Uterus (tissue), 4 donors: ENCODE data around the gene TNS2. TPM values are rescaled to one million over a fixed set of nuclear protein-coding genes. Genes with fewer than 3 reads are reported as not detected.

Source experiments
- DNase-seq, 2 donors: peaks; one replicate each; pipeline ENCODE4 v3.0.0-alpha.2; 2019 to 2020
- H3K27ac ChIP-seq, 2 donors: fragments of 200-600 bp; sonication (generic); 1 replicate in 1 of 2; 2 replicates in 1 of 2; pipeline ENCODE4 v1.5.1; 2016 to 2018
- H3K27me3 ChIP-seq, 2 donors: fragments of 200-600 bp; sonication (generic); one replicate each; pipeline ENCODE4 v1.5.1; 2018 to 2019; ENCODE audit warnings: control low read depth in 1 of 2
- H3K36me3 ChIP-seq, 2 donors: fragments of 200-600 bp; sonication (generic); one replicate each; pipeline ENCODE4 v1.5.1; 2019; ENCODE audit warnings: control low read depth in 1 of 2
- H3K4me1 ChIP-seq, 2 donors: fragments of 200-600 bp; sonication (generic); one replicate each; pipeline ENCODE4 v1.5.1; 2018 to 2019; ENCODE audit warnings: control low read depth in 1 of 2
- H3K4me3 ChIP-seq, 2 donors: fragments of 200-600 bp; sonication (generic); 1 replicate in 1 of 2; 2 replicates in 1 of 2; pipeline ENCODE4 v1.5.1; 2018 to 2019; ENCODE audit warnings: mild to moderate bottlenecking in 1 of 2
- H3K9me3 ChIP-seq, 2 donors: fragments of 200-600 bp; sonication (generic); one replicate each; pipeline ENCODE4 v1.5.1; 2019; ENCODE audit warnings: control low read depth in 1 of 2
- POLR2A ChIP-seq, 2 donors: fragments of 450-650 bp; IDR thresholded peaks; one replicate each; pipeline ENCODE4 v1.6.1; 2016; ENCODE audit warnings: antibody characterized with exemption in 2 of 2, mild to moderate bottlenecking in 1 of 2, moderate library complexity in 1 of 2
- intact Hi-C: fragments of 100-400 bp; cut with DNase I; formaldehyde crosslinking; loops from one replicate; pipeline ENCODE4 v1.15.1; 2023; ENCODE audit warnings: low total_unique reads
- total RNA-seq, 4 donors: library from RNA; depleted of rRNA in 3 of 4; stranded (reverse); fragments of >200 nt in 3 of 4; gene quantifications; one replicate each; pipeline versions ENCODE4 v1.1.0 to v1.2.4, GENCODE V29; 2014 to 2023
- TF ChIP-seq, protein P1 (sequence below), 4 experiments: fragments of 200-600 bp in 2 of 4; fragments of 450-650 bp in 2 of 4; sonication (generic) in 2 of 4; IDR thresholded peaks; one replicate each; pipeline ENCODE4 v1.5.1; 2016 to 2019; ENCODE audit warnings: antibody characterized with exemption in 4 of 4, mild to moderate bottlenecking in 2 of 4, moderate library complexity in 1 of 4
- donor health status: DM: yes; HTN: yes; CAD: no.

The TNS2 gene
- total RNA-seq, 4 donors from 2014 or later, result 64.0 to 394 (median 112) TPM

DNA sequence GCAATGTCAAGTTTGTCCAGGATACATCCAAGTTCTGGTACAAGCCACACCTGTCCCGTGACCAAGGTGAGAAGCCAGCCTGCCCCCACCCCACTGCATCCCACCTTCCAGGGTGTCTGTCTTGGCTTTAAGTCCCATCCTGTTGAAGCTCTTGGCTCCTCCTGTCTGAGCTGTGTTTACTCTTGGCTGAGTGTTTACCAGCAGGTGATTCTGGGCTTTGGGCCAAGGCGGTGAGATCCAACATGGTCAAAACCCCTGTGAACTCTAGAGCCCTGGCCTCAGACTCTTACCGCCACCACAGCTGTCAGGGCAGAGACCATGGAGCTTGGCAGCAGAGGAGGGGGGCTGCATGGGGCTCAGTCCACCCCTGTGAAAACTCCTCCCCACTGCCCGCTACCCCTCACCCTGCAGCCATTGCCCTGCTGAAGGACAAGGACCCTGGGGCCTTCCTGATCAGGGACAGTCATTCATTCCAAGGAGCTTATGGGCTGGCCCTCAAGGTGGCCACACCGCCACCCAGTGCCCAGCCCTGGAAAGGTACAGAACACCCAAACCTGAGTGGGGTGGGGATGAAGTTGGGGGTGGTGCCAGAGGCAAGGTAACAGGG, 11.6 kb downstream of the TNS2 start:
- Histone ChIP-seq H3K27ac (peak overlapping the region; percentile 82 to 86), H3K27me3 (no peaks in the 10 kb centered on the region), H3K36me3 (no peaks in the 10 kb centered on the region), H3K4me1 (peaks cover 0 to 27% of the 10 kb centered on the region in 2 donors), H3K4me3 (no peak overlapping the region), H3K9me3 (no peaks in the 10 kb centered on the region)
- DNase-seq, result peak; percentile 32 to 57
- no peak for TF ChIP-seq POLR2A (IDR thresholded peaks at IDR 0.05)
- TF ChIP-seq, protein P1, sequence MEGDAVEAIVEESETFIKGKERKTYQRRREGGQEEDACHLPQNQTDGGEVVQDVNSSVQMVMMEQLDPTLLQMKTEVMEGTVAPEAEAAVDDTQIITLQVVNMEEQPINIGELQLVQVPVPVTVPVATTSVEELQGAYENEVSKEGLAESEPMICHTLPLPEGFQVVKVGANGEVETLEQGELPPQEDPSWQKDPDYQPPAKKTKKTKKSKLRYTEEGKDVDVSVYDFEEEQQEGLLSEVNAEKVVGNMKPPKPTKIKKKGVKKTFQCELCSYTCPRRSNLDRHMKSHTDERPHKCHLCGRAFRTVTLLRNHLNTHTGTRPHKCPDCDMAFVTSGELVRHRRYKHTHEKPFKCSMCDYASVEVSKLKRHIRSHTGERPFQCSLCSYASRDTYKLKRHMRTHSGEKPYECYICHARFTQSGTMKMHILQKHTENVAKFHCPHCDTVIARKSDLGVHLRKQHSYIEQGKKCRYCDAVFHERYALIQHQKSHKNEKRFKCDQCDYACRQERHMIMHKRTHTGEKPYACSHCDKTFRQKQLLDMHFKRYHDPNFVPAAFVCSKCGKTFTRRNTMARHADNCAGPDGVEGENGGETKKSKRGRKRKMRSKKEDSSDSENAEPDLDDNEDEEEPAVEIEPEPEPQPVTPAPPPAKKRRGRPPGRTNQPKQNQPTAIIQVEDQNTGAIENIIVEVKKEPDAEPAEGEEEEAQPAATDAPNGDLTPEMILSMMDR (IDR thresholded peaks at IDR 0.05), result no peak
- intact Hi-C loops, result loop anchor here (10.0 kb wide), 1 partner anchor 133 kb away; no protein-coding TSS in a partner anchor

DNA sequence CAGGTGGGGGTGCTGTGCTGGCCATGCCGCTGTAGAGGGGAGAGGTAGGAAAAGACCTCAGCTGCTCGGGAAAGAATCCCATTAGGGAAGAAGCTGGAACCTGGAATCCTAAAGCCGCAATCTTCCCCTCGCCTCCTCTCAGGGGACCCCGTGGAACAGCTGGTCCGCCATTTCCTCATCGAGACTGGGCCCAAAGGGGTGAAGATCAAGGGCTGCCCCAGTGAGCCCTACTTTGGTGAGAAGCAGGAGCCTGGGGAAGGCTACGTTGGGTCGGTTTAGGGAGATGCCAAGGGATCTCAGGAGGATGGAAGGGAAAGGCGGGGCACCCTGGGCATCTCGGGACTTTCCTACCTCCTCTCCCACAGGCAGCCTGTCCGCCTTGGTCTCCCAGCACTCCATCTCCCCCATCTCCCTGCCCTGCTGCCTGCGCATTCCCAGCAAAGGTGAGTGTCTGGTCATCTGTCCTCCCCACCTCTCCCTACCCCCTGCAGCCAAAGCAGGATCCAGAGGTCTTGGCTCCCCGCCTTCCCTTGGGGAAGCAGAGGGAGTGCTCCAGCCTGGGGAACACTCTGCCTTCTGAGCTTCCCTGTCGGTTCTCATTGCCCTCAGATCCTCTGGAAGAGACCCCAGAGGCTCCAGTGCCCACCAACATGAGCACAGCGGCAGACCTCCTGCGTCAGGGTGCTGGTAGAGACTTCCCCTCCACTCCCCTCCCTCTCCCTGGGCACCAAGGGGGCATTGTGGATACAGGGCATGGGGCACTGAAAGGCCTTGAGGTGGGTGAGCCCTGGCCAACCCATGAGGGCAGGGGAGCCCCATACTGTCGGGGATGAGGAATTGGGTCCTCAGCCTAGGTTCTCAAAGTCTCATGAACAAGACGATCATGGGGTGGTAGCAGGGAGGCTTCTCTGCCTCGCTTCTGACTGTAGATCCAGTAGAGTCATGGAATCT, 12.4 kb downstream of the TNS2 start:
- Histone ChIP-seq H3K27me3 (no peaks in the 10 kb centered on the region), H3K9me3 (no peaks in the 10 kb centered on the region), H3K36me3 (no peaks in the 10 kb centered on the region), H3K4me1 (peaks cover 0 to 27% of the 10 kb centered on the region in 2 donors), H3K27ac (peak overlapping the region; percentile 82 to 86), H3K4me3 (no peak overlapping the region)
- intact Hi-C loops, result loop anchor here (10.0 kb wide), 1 partner anchor 133 kb away; no protein-coding TSS in a partner anchor
- no peak for TF ChIP-seq POLR2A (IDR thresholded peaks at IDR 0.05)
- TF ChIP-seq, protein P1 (IDR thresholded peaks at IDR 0.05), result no peak
- peak in 1 of 2 donors; percentile 24 for DNase-seq

DNA sequence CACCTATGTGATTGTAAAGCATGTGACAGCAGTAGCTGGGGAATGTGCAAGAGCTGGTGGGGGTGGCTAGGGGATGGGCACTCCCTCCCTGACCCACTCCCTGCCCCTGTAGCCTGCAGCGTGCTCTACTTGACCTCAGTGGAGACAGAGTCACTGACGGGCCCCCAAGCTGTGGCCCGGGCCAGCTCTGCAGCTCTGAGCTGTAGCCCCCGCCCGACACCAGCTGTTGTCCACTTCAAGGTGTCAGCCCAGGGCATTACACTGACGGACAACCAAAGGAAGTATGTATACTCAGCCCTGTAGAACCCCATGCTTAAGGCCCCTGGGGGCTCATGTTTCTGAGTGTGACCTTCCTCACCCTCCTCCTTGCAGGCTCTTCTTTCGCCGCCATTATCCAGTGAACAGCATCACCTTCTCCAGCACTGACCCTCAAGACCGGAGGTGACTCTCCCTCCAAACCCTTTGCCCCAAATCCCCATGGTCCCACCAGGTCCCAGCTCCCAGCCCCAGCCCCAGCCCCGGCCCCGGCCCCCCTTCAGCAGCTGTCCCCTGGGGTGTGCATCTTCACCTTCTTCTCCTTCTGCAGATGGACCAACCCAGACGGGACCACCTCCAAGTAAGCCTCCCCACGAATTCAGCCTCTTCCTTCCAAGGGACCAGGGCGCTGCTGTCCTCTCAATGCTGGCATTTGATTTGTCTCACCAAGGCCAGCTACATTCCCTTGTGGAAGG, 13.3 kb downstream of the TNS2 start:
- no peak overlapping the region for H3K4me3 ChIP-seq
- intact Hi-C loops, result loop anchor here (10.0 kb wide), 1 partner anchor 132 kb away; no protein-coding TSS in a partner anchor
- no peaks in the 10 kb centered on the region for H3K36me3 ChIP-seq
- H3K27ac ChIP-seq, result peak overlapping the region; percentile 82 to 86
- TF ChIP-seq, protein P1 (IDR thresholded peaks at IDR 0.05), result no peak
- no peak for TF ChIP-seq POLR2A (IDR thresholded peaks at IDR 0.05)
- peaks cover 0 to 27% of the 10 kb centered on the region in 2 donors for H3K4me1 ChIP-seq
- DNase-seq, result peak in 1 of 2 donors; percentile 24
- no peaks in the 10 kb centered on the region for H3K27me3 ChIP-seq
- no peaks in the 10 kb centered on the region for H3K9me3 ChIP-seq

DNA sequence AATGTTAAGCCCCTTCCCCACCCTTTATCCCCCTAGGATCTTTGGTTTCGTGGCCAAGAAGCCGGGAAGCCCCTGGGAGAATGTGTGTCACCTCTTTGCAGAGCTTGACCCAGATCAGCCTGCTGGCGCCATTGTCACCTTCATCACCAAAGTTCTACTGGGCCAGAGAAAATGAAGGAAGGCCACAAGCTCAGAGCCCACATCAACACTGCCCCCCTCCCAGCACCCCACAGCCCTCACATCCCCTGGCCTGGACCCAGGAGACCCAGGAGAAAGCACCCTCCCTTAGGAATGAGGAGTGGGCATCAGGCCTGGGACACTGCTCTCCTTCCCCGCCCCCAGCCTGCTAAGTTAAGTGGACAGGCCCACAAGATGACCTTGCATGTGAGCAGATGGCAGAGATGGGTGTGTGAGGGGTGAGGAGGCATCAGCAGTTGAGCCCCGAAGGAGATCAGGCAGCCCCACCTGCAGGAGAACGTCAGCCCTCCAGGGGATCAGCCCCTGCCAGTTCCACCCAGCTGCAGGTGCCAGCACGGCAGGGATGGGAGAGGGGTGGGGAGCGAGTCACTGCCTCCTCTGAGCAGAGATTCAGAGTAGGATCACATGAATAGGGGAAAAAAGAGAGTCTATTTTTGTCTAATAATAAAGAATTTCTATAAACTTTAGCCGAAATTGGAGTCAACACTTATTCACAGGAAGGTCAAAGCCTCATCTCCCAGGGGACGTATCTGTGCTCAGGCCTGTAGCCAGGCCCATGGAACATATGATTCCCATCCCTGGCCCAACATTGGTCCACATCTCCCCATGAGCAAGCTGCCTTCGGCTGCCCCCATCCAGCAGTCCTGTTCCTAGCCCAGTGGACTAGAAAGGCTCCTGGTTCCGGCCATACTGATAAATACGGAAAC, 14.1 kb downstream of the TNS2 start:
- DNase-seq, result peak; percentile 82
- no peaks in the 10 kb centered on the region for H3K36me3 ChIP-seq

More for the DNA sequence above, 14.1 kb downstream of the TNS2 start:
- Histone ChIP-seq H3K4me1 (peaks cover 0 to 27% of the 10 kb centered on the region in 2 donors), H3K27me3 (no peaks in the 10 kb centered on the region), H3K4me3 (no peak overlapping the region), H3K27ac (peak overlapping the region; percentile 82 to 86), H3K9me3 (no peaks in the 10 kb centered on the region)
- intact Hi-C loops, result loop anchor here (10.0 kb wide), 1 partner anchor 131 kb away; no protein-coding TSS in a partner anchor
- TF ChIP-seq, protein P1 (IDR thresholded peaks at IDR 0.05), result no peak
- no peak for TF ChIP-seq POLR2A (IDR thresholded peaks at IDR 0.05)
